Measurements from ENCODE around the gene INTS13. TPM values are rescaled to one million over a fixed set of nuclear protein-coding genes. Genes with fewer than 3 reads are reported as not detected.

INTS13 gene
- total RNA-seq, 1 experiment from 2014 or later = 61.8 TPM

DNA sequence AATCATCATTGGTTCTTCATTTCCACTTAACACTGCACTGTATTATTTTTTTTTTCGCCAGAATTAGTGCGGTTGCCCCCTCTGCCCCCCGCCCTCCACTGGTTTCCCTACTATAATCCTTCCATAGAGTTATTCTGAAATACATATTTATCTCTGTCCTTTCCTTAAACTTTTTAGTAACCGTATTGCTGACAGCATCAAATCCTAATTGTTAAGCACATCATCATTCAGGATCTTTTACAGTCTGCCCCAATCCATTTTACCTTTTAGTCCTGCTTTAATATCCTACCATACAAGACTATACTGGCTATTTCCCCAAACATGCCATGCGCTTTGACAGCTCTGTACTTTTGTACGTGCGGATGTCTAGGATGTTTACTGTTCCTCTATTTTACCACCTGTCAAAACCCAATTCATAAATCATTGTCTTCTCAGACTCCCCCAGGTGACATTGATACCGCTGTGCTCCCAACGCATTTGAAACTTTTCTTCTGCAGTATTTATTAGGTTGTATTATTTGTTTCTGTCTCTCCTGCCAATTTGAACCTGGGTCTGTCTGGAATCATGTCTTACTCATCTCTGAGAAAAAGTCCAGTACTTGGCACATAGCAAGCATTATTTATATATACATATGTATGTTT is 1.5 kb upstream of the INTS13 start:
- ATAC-seq = no peak
- BruUV-seq (replicated peaks) = TSS peak; percentile 45
- ChIA-PET POLR2A (ENCODE audit: unreplicated experiment) (interaction anchor here (0.6 to 0.8 kb wide), 3 partner anchors 12 to 27 kb away, joined by 3 to 8 read pairs (median 3); no protein-coding TSS in a partner anchor), CTCF (interaction anchor here (0.6 kb wide), 1 partner anchor 27 kb away, joined by 3 read pairs; no protein-coding TSS in a partner anchor)
- peak; percentile 21 for DNase-seq
- H3F3A ChIP-seq (ENCODE audit: low read length, unreplicated experiment) = peaks cover 3% of the 10 kb centered on the region
- H3K36me3 ChIP-seq (ENCODE audit: low read depth, low read length) = peaks cover 4% of the 10 kb centered on the region; the same call in 1 of the 2 replicates
- H3K4me3 ChIP-seq (ENCODE audit: low read length) = peak overlapping the region; percentile 76
- peak overlapping the region; percentile 88 for H2AFZ ChIP-seq (ENCODE audit: low read length)
- intact Hi-C loops (cut with micrococcal nuclease) = loop anchor here (2.0 to 5.0 kb wide), 2 partner anchors 305 to 378 kb away; partner anchors contain the start of gene STK38L
- H3K27me3 ChIP-seq (ENCODE audit: low read length) = no peaks in the 10 kb centered on the region
- peak overlapping the region; percentile 94 for H3K4me2 ChIP-seq (ENCODE audit: low read length)
- peaks cover 42% of the 10 kb centered on the region for H3K4me1 ChIP-seq (ENCODE audit: insufficient read depth, low read length)
- no peaks in the 10 kb centered on the region for H3K9me3 ChIP-seq (ENCODE audit: low read length)
- no peaks in the 10 kb centered on the region for H3K9me2 ChIP-seq (replicated peaks; ENCODE audit: low read length)
- TF ChIP-seq CTCF (conservative IDR thresholded peaks at IDR 0.05; ENCODE audit: low read depth, low read length) (no peak), EZH2phosphoT487 (IDR thresholded peaks at IDR 0.05; ENCODE audit: borderline replicate concordance, low read length) (no peak), EZH2 (IDR thresholded peaks at IDR 0.05; ENCODE audit: low read length, unreplicated experiment) (no peak)
- peaks cover 94% of the 10 kb centered on the region for H3K79me2 ChIP-seq (ENCODE audit: low read length)
- H3K9ac ChIP-seq (ENCODE audit: low read length) = peak overlapping the region; percentile 89
- H3K27ac ChIP-seq (ENCODE audit: low read length) = no peak overlapping the region
- H4K20me1 ChIP-seq (ENCODE audit: low read length) = peaks cover 60% of the 10 kb centered on the region

DNA sequence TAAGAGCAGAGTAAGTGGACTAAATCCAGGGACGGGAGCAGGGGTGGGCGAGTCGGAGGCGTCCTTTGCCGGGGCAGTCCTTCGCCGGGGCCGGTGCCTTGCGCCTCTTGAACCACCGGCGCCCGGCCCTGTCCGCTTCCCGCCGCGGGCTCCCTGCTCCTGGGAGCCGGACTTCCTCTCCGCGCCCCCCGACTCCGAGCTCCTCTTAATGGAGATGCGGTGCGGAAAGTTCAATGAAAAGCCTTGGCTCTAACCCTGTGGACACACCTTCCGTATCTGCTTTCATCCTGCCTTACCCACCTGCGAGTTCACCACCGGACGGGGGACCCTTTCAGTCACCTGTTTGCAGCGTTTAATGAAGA is 901 bp upstream of the INTS13 start:
- Histone ChIP-seq H3K36me3 (ENCODE audit: low read depth, low read length) (peaks cover 7% of the 10 kb centered on the region; the same call in 1 of the 2 replicates), H3K4me3 (ENCODE audit: low read length) (peak overlapping the region; percentile 76), H3K9me3 (ENCODE audit: low read length) (no peaks in the 10 kb centered on the region), H3K4me2 (ENCODE audit: low read length) (peak overlapping the region; percentile 94), H3F3A (ENCODE audit: low read length, unreplicated experiment) (peaks cover 3% of the 10 kb centered on the region), H4K20me1 (ENCODE audit: low read length) (peaks cover 57% of the 10 kb centered on the region), H3K27me3 (ENCODE audit: low read length) (no peaks in the 10 kb centered on the region), H3K9ac (ENCODE audit: low read length) (peak overlapping the region; percentile 89), H3K9me2 (replicated peaks; ENCODE audit: low read length) (no peaks in the 10 kb centered on the region), H3K27ac (ENCODE audit: low read length) (peak overlapping the region; percentile 85), H2AFZ (ENCODE audit: low read length) (peak overlapping the region; percentile 88), H3K79me2 (ENCODE audit: low read length) (peaks cover 94% of the 10 kb centered on the region), H3K4me1 (ENCODE audit: insufficient read depth, low read length) (peaks cover 39% of the 10 kb centered on the region)
- CTCF ChIA-PET = interaction anchor here (0.6 kb wide), 2 partner anchors 28 to 75 kb away, joined by 3 to 4 read pairs; partner anchors contain the start of gene TM7SF3
- ATAC-seq (peak; percentile 13), DNase-seq (peak; percentile 37)
- BruUV-seq (replicated peaks) = no TSS peak
- POLR2A ChIA-PET (ENCODE audit: unreplicated experiment) = interaction anchor here (0.7 to 0.8 kb wide), 2 partner anchors 12 to 13 kb away, joined by 3 read pairs; no protein-coding TSS in a partner anchor
- intact Hi-C loops (cut with micrococcal nuclease) = loop anchor here (1.0 to 5.0 kb wide), 3 partner anchors 76 to 379 kb away; partner anchors contain the start of genes STK38L and TM7SF3
- TF ChIP-seq EZH2phosphoT487 (IDR thresholded peaks at IDR 0.05; ENCODE audit: borderline replicate concordance, low read length) (no peak), EZH2 (IDR thresholded peaks at IDR 0.05; ENCODE audit: low read length, unreplicated experiment) (no peak), CTCF (conservative IDR thresholded peaks at IDR 0.05; ENCODE audit: low read depth, low read length) (no peak)
